Mononuclear cell (primary cell): Measurements from ENCODE around the gene APOBEC3B. TPM values are rescaled to one million over a fixed set of nuclear protein-coding genes. Genes with fewer than 3 reads are reported as not detected.
"Not testable (repeated sequence)": the region's sequence is repeated elsewhere in the genome, so short reads cannot be mapped to it uniquely, and the experiment has no call there.

Experiments used
- H3K27me3 ChIP-seq: 2 replicates; pipeline ENCODE4 v1.6.0; 2011; ENCODE audit warnings: low read length, control low read depth; ENCODE audit not compliant: insufficient read depth
- H3K4me1 ChIP-seq: 2 replicates; pipeline ENCODE4 v1.5.1; 2011; ENCODE audit warnings: mild to moderate bottlenecking, low read length, control low read depth; ENCODE audit not compliant: insufficient read depth
- H3K4me3 ChIP-seq: 2 replicates; pipeline ENCODE4 v1.5.1; 2011; ENCODE audit warnings: mild to moderate bottlenecking, low read length, moderate library complexity
- H3K9me3 ChIP-seq: 2 replicates; pipeline ENCODE4 v1.5.1; 2011; ENCODE audit warnings: low read depth, mild to moderate bottlenecking, control low read depth, low read length
- total RNA-seq: library from RNA; depleted of rRNA; stranded (reverse); fragments of >200 nt; gene quantifications from one replicate; pipeline ENCODE4 v1.2.3, GENCODE V29; 2012

Gene APOBEC3B
- total RNA-seq, 1 donor, result 0.31 TPM

DNA sequence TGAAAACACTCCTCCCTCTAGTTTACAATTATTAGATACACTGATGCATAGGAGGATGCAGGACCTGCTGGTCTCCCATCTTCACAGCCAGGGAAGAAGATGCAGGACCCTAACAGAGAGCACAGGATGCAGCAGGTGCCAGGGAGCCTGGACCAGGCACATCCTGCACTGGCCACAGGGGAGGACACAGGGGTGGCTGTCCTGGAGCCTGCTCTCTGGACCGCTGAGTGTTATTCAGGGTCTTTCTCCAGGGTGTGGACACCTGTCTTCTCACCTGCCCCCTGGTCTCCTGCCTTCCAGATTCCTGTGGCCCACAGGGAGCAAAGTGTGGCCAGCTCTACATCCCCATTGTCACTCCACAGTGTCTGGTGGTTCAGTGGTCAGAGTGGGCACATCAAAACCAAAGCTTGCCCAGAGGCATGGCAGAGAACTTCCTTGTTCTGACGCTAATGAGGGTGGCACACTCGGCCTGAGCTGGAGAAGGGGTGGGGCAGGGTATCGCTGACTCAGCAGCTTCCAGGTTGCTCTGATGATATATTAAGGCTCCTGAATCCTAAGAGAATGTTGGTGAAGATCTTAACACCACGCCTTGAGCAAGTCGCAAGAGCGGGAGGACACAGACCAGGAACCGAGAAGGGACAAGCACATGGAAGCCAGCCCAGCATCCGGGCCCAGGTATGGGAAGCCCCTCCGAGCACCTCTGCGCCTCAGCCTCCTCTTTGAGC lies 24.9 kb upstream of the APOBEC3B start, which contains the start of gene APOBEC3A:
Gene APOBEC3A (plus strand): TSS at position 564 of the 725 bp plus-strand sequence. CDS start 83 bp downstream, at position 647.
- Histone ChIP-seq H3K27me3 (no peaks in the 10 kb centered on the region), H3K9me3 (no peaks in the 10 kb centered on the region), H3K4me3 (peak within 1 kb of the TSS; percentile 22), H3K4me1 (peaks cover 74% of the 10 kb centered on the region)

DNA sequence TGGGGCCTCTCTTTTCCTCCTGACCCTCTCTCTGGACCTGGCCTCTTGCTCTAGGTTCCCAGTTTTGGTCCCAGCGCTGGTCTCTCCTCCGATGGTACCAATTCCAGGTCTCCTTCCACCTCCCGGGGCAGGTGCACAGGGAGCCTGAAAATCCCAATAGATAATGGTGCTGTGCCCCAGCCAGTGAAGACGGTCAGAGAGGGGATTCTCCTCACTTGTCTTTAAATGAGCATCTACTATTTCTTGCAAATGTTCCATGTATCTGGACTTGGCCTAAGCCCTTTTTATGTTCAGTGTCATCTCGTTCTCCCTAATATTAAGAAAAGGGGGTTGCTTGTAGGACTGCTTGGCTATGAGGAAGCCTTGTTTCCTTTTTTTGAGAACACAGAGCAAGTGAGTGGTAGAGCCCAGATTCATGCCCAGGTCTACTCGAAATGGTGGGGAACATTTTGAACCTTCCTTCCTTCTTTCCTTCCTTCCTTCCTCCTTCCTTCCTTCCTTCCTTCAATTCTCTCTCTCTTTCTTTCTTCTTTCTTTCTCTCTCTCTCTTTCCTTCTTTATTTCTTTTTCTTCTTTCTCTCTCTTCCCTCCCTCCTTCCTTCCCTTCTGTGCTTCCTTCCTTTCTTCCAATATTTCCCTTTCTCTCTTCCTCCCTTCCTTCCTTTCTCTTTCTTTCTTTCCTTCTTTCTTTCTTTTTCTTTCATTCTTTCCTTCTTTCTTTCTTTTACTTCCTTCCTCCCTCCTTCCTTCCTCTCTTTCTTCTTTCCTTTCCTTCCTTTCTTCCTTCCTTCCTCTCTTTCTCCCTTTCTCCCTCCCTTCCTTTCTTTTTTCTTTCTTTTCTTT lies 24.1 kb upstream of the APOBEC3B start:
- H3K27me3 ChIP-seq, result no peaks in the 10 kb centered on the region
- H3K4me3 ChIP-seq, result peak overlapping the region; percentile 22
- peaks cover 66% of the 10 kb centered on the region for H3K4me1 ChIP-seq
- no peaks in the 10 kb centered on the region for H3K9me3 ChIP-seq

- peaks cover 60% of the 10 kb centered on the region for H3K4me1 ChIP-seq
- H3K9me3 ChIP-seq, H3K27me3 ChIP-seq: not testable (repeated sequence)
- peak overlapping the region; percentile 18 for H3K4me3 ChIP-seq
These were observed 23.6 kb upstream of the APOBEC3B start for GRCh38 chr22:38958651-38958943.

DNA sequence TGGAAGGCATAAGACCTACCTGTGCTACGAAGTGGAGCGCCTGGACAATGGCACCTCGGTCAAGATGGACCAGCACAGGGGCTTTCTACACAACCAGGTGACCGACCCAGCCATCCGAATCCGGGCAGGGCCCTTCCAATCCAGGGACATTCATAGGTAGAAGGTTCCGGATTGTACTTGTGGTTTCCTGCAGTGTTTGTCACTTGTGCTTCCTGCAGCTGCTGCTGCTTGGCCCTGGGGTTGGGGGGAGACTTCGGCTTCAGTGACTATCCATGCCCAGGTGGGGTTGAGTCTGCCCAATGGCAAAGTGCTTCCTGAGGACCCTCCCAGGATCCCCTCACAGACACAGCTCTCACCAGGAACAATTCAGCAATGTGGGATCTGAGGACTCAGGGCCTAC lies 22.6 kb upstream of the APOBEC3B start:
- H3K9me3 ChIP-seq, result no peaks in the 10 kb centered on the region
- no peak overlapping the region for H3K4me3 ChIP-seq
- no peaks in the 10 kb centered on the region for H3K27me3 ChIP-seq
- peaks cover 56% of the 10 kb centered on the region for H3K4me1 ChIP-seq

DNA sequence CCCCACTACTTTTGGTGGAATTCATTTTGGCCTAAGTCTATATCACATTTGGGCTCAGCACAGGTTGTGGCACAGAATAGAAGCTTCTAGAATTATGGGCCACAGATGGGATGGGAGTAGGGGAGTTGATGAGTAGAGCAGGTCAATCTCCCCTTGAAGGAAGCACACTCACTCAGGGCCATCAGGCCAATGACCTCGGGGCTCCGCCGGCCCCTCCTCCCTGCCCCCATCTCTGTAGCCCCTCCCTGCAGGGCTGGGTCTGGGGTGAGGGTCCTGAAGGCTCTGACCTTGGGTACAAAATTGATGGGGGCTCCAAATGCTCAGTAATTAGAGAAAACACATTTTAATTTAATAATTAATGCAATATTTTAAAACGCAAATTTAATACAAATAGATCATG lies 21.5 kb upstream of the APOBEC3B start:
- peaks cover 56% of the 10 kb centered on the region for H3K4me1 ChIP-seq
- H3K27me3 ChIP-seq, H3K4me3 ChIP-seq, H3K9me3 ChIP-seq: not testable (repeated sequence)

- H3K4me1 ChIP-seq, result peaks cover 56% of the 10 kb centered on the region
- not testable (repeated sequence) for H3K9me3 ChIP-seq, H3K4me3 ChIP-seq, H3K27me3 ChIP-seq
These were observed 18.8 kb upstream of the APOBEC3B start for GRCh38 chr22:38963291-38963738.

GRCh38 chr22:38963872-38964271 lies 18.3 kb upstream of the APOBEC3B start:
- no peaks in the 10 kb centered on the region for H3K9me3 ChIP-seq
- no peaks in the 10 kb centered on the region for H3K27me3 ChIP-seq
- H3K4me1 ChIP-seq, result peaks cover 56% of the 10 kb centered on the region
- H3K4me3 ChIP-seq, result no peak overlapping the region

DNA sequence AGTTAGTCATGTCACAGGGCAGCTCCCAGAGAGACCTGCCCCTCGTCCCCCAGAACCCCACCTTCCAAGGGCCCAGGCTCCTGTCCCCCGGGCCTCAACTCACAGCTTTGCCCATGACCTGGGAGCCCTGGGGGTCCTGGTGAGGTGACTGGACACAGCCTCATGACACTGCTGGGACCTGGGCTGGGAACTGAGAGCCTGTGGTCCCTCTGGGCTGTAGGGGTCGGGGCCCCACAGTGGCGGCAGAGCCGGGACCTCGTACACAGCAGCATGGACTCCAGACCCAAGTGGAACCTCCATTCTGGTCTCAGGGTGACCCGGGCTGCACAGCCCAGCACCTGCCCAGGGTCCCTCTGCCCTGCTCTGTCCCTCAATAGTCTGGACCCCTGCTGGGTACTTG lies 17.8 kb upstream of the APOBEC3B start:
- no peaks in the 10 kb centered on the region for H3K9me3 ChIP-seq
- no peaks in the 10 kb centered on the region for H3K27me3 ChIP-seq
- no peak overlapping the region for H3K4me3 ChIP-seq
- H3K4me1 ChIP-seq, result peaks cover 57% of the 10 kb centered on the region

DNA sequence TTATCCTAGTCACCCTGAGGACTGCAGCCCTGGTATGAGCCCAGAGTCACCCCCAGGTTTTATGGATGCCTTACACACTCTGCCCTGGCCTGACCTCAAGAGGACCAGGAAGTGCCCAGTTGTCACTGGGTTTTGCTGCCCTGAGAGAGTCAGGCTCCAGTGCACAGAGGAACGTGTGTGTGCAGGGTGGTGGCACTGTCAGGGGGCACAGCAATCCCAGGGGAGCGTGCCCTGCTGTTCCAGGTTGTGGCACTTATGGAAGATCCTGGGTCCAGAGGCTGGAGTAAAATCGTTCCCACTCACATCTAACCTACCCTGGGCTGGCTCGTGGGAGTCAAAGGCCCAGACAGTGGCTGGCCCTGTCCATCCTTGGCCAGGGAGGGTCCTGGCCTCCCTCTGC lies 17.2 kb upstream of the APOBEC3B start:
- H3K27me3 ChIP-seq, result no peaks in the 10 kb centered on the region

GRCh38 chr22:38965614-38966379 lies 16.4 kb upstream of the APOBEC3B start:
- Histone ChIP-seq H3K4me1 (peaks cover 67% of the 10 kb centered on the region), H3K4me3 (no peak overlapping the region), H3K27me3 (no peaks in the 10 kb centered on the region), H3K9me3 (no peaks in the 10 kb centered on the region)

More for the DNA sequence above, 17.2 kb upstream of the APOBEC3B start:
- H3K4me3 ChIP-seq, result no peak overlapping the region
- peaks cover 59% of the 10 kb centered on the region for H3K4me1 ChIP-seq
- no peaks in the 10 kb centered on the region for H3K9me3 ChIP-seq

DNA sequence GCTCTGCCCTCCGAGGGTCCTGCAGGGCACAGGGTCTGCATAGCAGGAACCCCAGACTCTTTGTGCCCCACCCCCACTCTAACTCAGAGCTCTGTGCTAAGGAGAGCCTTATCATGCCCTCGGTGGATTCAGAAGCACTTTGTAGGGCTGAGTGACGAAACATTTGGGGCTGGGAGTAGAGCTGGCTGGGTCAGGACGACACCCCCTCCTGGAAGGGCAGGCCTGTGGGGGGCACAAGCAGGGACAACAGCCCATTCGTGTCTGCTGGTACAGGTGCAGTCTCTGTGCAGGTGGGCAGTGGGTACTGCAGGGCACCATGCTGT lies 15.8 kb upstream of the APOBEC3B start:
- H3K27me3 ChIP-seq, result no peaks in the 10 kb centered on the region
- no peak overlapping the region for H3K4me3 ChIP-seq
- H3K9me3 ChIP-seq, result no peaks in the 10 kb centered on the region
- peaks cover 73% of the 10 kb centered on the region for H3K4me1 ChIP-seq

- H3K9me3 ChIP-seq, result no peaks in the 10 kb centered on the region
- H3K4me1 ChIP-seq, result peaks cover 79% of the 10 kb centered on the region
- no peaks in the 10 kb centered on the region for H3K27me3 ChIP-seq
- no peak overlapping the region for H3K4me3 ChIP-seq
These were observed 15.2 kb upstream of the APOBEC3B start for GRCh38 chr22:38966942-38967341.

- H3K4me3 ChIP-seq, result no peak overlapping the region
- H3K9me3 ChIP-seq, result no peaks in the 10 kb centered on the region
- no peaks in the 10 kb centered on the region for H3K27me3 ChIP-seq
- peaks cover 87% of the 10 kb centered on the region for H3K4me1 ChIP-seq
These were observed 14.4 kb upstream of the APOBEC3B start for GRCh38 chr22:38967451-38968450.

DNA sequence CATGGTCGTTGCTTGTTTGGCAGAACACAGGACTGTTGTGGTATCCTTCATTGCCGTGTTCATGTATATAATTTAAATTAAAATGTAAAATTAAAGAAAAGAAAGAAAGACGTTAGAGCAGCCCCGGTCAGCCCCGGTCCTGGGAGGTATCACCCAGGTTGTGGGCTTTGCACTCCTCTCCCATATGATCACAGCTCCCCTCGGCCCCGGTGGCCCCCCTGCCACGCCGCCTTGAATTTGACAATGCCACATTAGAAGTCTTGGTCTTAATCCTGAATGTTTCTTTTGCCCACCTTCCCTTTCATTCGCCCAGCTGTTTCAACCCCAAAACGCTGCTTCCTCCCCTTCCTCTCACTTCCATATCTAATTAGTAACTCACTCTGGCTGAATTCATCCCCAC lies 13.3 kb upstream of the APOBEC3B start:
- H3K4me1 ChIP-seq, result peaks cover 97% of the 10 kb centered on the region
- no peaks in the 10 kb centered on the region for H3K27me3 ChIP-seq
- no peaks in the 10 kb centered on the region for H3K9me3 ChIP-seq
- H3K4me3 ChIP-seq, result no peak overlapping the region
